Endothelial cell of umbilical vein (primary cell): Measurements from ENCODE around the gene FBXL3.

Experiments
- CTCF ChIP-seq, 2 donors: IDR thresholded peaks; 1 replicate in 1 of 2; 2 replicates in 1 of 2; pipeline ENCODE4 v1.5.1; 2011; ENCODE audit warnings: low read length in 2 of 2, mild to moderate bottlenecking in 2 of 2, moderate library complexity in 2 of 2, control low read depth in 1 of 2, inconsistent platforms in 1 of 2, low read depth in 1 of 2; ENCODE audit not compliant: insufficient read depth in 1 of 2; ENCODE audit errors: extremely low read depth in 1 of 2
- EZH2 ChIP-seq: IDR thresholded peaks from 2 replicates; pipeline ENCODE4 v1.6.1; 2012; ENCODE audit warnings: borderline replicate concordance, low read depth, mild to moderate bottlenecking, moderate library complexity, low read length, inconsistent platforms; ENCODE audit not compliant: severe bottlenecking
- FOS ChIP-seq: IDR thresholded peaks from 2 replicates; pipeline ENCODE4 v1.6.1; 2011; ENCODE audit warnings: mild to moderate bottlenecking, low read length, moderate library complexity, borderline replicate concordance; ENCODE audit not compliant: insufficient read depth
- JUN ChIP-seq: IDR thresholded peaks from 2 replicates; pipeline ENCODE4 v1.6.1; 2011; ENCODE audit warnings: borderline replicate concordance, low read depth; ENCODE audit not compliant: insufficient read length, insufficient read depth
- MAX ChIP-seq: IDR thresholded peaks from 2 replicates; pipeline ENCODE4 v1.6.1; 2011; ENCODE audit not compliant: insufficient read depth, insufficient read length
- MYC ChIP-seq: IDR thresholded peaks from one replicate; pipeline ENCODE4 v1.6.1; 2011; ENCODE audit warnings: mild to moderate bottlenecking, low read depth, low read length
- POLR2A ChIP-seq: IDR thresholded peaks from 2 replicates; pipeline ENCODE4 v1.6.1; 2012; ENCODE audit warnings: low read depth, mild to moderate bottlenecking, control low read depth, low read length
- POLR2AphosphoS5 ChIP-seq: IDR thresholded peaks from 2 replicates; pipeline ENCODE4 v1.6.1; 2012; ENCODE audit warnings: low read depth, mild to moderate bottlenecking, control low read depth, low read length, moderate library complexity; ENCODE audit not compliant: insufficient read depth

- TF ChIP-seq CTCF (IDR thresholded peaks at IDR 0.05; ENCODE audit: extremely low read depth in 1 of 2, insufficient read depth in 1 of 2, low read depth in 1 of 2, low read length in 2 of 2) (no peak), POLR2A (no peak), FOS (no peak), MYC (no peak), JUN (no peak), POLR2AphosphoS5 (no peak), MAX (no peak), EZH2 (no peak)
Measured at GRCh38 chr13:77026861-77027621, at the start of gene FBXL3.
